HepG2 (cell line): ENCODE data around the gene TRAPPC3. TPM values are rescaled to one million over a fixed set of nuclear protein-coding genes. Genes with fewer than 3 reads are reported as not detected.
A peak's percentile ranks its signal among the peaks of the same experiment; 100 is the strongest.

Source experiments
- KLF11 ChIP-seq: IDR thresholded peaks from 2 replicates; pipeline ENCODE4 v1.6.1; 2016; ENCODE audit warnings: missing compliant biosample characterization
- NFATC3 ChIP-seq: sonication (generic); formaldehyde crosslinking; IDR thresholded peaks from 2 replicates; pipeline ENCODE4 v1.5.1; 2020; ENCODE audit warnings: mild to moderate bottlenecking, missing genetic modification reagents
- NRL ChIP-seq: sonication (generic); formaldehyde crosslinking; IDR thresholded peaks from 2 replicates; pipeline ENCODE4 v1.5.0; 2020; ENCODE audit warnings: missing genetic modification reagents, mild to moderate bottlenecking, moderate library complexity, borderline replicate concordance
- PPARG ChIP-seq: conservative IDR thresholded peaks from 2 replicates; pipeline ENCODE4 v1.6.1; 2016; ENCODE audit warnings: missing biosample characterization, missing genetic modification reagents
- RXRA ChIP-seq: sonication (generic); formaldehyde crosslinking; IDR thresholded peaks from 2 replicates; pipeline ENCODE4 v1.5.1; 2020; ENCODE audit warnings: missing genetic modification reagents
- SIX4 ChIP-seq: sonication (generic); formaldehyde crosslinking; IDR thresholded peaks from 2 replicates; pipeline ENCODE4 v1.4.0; 2020; ENCODE audit warnings: missing genetic modification reagents
- TBL1XR1 ChIP-seq: fragments of 150-350 bp; IDR thresholded peaks from 2 replicates; pipeline ENCODE4 v1.6.1; 2014; ENCODE audit warnings: borderline replicate concordance, low read length; ENCODE audit not compliant: partially characterized antibody
- THYN1 ChIP-seq: sonication (generic); formaldehyde crosslinking; IDR thresholded peaks from 2 replicates; pipeline ENCODE4 v1.8.1; 2023; ENCODE audit warnings: low read depth, mild to moderate bottlenecking, moderate library complexity, missing genetic modification reagents, borderline replicate concordance
- ZBTB21 ChIP-seq: sonication (generic); formaldehyde crosslinking; IDR thresholded peaks from 2 replicates; pipeline ENCODE4 v1.4.0; 2020; ENCODE audit warnings: missing genetic modification reagents
- ZMYM4 ChIP-seq: sonication (generic); formaldehyde crosslinking; IDR thresholded peaks from 2 replicates; pipeline ENCODE4 v1.8.1; 2023; ENCODE audit warnings: mild to moderate bottlenecking, missing genetic modification reagents
- ZNF20 ChIP-seq: sonication (generic); formaldehyde crosslinking; IDR thresholded peaks from 2 replicates; pipeline ENCODE4 v1.4.0; 2020; ENCODE audit warnings: mild to moderate bottlenecking, moderate library complexity, missing genetic modification reagents
- ZNF234 ChIP-seq: sonication (generic); formaldehyde crosslinking; conservative IDR thresholded peaks from 2 replicates; pipeline ENCODE4 v1.5.1; 2020; ENCODE audit warnings: mild to moderate bottlenecking, missing genetic modification reagents
- ZNF562 ChIP-seq: sonication (generic); formaldehyde crosslinking; IDR thresholded peaks from 2 replicates; pipeline ENCODE4 v1.8.0; 2022; ENCODE audit warnings: missing genetic modification reagents, borderline replicate concordance
- ZNF782 ChIP-seq: sonication (generic); formaldehyde crosslinking; IDR thresholded peaks from 2 replicates; pipeline ENCODE4 v1.4.0; 2020; ENCODE audit warnings: missing genetic modification reagents, mild to moderate bottlenecking, borderline replicate concordance
- ZNF883 ChIP-seq: sonication (generic); formaldehyde crosslinking; IDR thresholded peaks from 2 replicates; pipeline ENCODE4 v1.5.1; 2020; ENCODE audit warnings: mild to moderate bottlenecking, missing genetic modification reagents; ENCODE audit errors: not compliant biosample characterization
- polyA plus RNA-seq, 8 experiments: library from polyadenylated mRNA; depleted of rRNA in 3 of 8; stranded (reverse) in 7 of 8; unstranded in 1 of 8; fragments of >200 nt; fragmentation: Illumina TruSeq in 4 of 8; extraction: Trizol in 4 of 8; gene quantifications; 2 replicates each; pipeline versions ENCODE4 v1.2.1 to v1.2.3, GENCODE V29; 2011 to 2016; ENCODE audit warnings: low read depth in 4 of 8, missing spikeins in 1 of 8, mixed read lengths in 1 of 8; ENCODE audit not compliant: insufficient read depth in 1 of 8
- total RNA-seq, 5 experiments: library from RNA; depleted of rRNA; stranded (reverse); fragments of >200 nt; fragmentation: Illumina TruSeq; extraction: Trizol; gene quantifications; 2 replicates each; pipeline ENCODE4 v1.2.3, GENCODE V29; 2016; ENCODE audit warnings: low read depth in 1 of 5
- TF ChIP-seq, protein P1 (sequence below), 2 experiments: sonication (generic) in 1 of 2; formaldehyde crosslinking in 1 of 2; IDR thresholded peaks; 2 replicates each; pipeline versions ENCODE4 v1.4.0 to v1.6.1; 2016 to 2020; ENCODE audit warnings: borderline replicate concordance in 1 of 2, low read depth in 1 of 2, mild to moderate bottlenecking in 1 of 2, missing genetic modification reagents in 1 of 2
- TF ChIP-seq, protein P2 (sequence below): sonication (generic); formaldehyde crosslinking; IDR thresholded peaks from 2 replicates; pipeline ENCODE4 v1.8.0; 2022; ENCODE audit warnings: low read depth, missing genetic modification reagents
- TF ChIP-seq, protein P3 (sequence below): sonication (generic); formaldehyde crosslinking; IDR thresholded peaks from 2 replicates; pipeline ENCODE4 v1.4.0; 2020; ENCODE audit warnings: mild to moderate bottlenecking, missing genetic modification reagents
- TF ChIP-seq, protein P4 (sequence below): sonication (generic); formaldehyde crosslinking; IDR thresholded peaks from 2 replicates; pipeline ENCODE4 v1.4.0; 2020; ENCODE audit warnings: missing genetic modification reagents, borderline replicate concordance

Gene TRAPPC3
- total and polyA plus RNA-seq, 2 of the 13 experiments (the other 11 are each of a cell fraction or from before 2014, with no cell fraction given): 53.7 to 62.4 TPM

DNA sequence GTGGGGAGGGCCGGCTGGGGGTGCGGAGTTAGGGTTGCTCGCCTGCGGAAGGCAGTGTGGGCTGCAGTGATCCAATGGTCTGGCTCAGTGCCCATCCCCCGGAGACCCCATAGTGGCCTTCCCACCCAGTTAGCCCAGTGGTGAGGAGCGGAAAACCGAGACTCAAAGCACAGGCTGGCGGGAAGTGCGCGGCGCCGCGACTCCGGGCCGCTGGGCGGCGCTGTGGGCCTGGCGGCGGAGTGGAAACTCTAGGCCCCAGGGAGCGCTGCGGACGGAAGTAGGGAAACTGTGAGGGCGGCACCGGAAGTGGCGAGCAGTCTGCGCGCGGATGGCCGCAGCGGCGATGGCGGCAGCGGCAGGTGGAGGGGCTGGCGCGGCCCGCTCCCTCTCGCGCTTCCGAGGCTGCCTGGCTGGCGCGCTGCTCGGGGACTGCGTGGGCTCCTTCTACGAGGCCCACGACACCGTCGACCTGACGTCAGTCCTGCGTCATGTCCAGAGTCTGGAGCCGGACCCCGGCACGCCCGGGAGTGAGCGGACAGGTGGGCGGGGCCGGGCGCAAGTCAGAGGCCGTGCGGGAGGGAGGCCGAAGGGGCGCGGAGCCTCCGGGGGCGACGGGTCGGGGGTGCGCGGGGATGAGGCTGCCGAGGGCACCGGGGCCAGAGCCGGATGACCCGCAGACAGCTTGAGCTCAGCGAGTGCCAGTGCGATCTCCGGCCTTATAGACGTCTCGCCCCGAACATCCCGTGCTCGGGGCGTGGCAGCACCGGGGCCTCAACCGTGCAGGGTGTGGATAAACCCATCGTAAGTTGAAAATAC lies 60.5 kb downstream of the TRAPPC3 start, which contains the start of gene ADPRS (continued):
- TF ChIP-seq, protein P1, sequence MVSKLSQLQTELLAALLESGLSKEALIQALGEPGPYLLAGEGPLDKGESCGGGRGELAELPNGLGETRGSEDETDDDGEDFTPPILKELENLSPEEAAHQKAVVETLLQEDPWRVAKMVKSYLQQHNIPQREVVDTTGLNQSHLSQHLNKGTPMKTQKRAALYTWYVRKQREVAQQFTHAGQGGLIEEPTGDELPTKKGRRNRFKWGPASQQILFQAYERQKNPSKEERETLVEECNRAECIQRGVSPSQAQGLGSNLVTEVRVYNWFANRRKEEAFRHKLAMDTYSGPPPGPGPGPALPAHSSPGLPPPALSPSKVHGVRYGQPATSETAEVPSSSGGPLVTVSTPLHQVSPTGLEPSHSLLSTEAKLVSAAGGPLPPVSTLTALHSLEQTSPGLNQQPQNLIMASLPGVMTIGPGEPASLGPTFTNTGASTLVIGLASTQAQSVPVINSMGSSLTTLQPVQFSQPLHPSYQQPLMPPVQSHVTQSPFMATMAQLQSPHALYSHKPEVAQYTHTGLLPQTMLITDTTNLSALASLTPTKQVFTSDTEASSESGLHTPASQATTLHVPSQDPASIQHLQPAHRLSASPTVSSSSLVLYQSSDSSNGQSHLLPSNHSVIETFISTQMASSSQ (IDR thresholded peaks at IDR 0.05; ENCODE audit: low read depth): no peak
- TF ChIP-seq, protein P1 (CRISPR knock-in tag; IDR thresholded peaks at IDR 0.05; ENCODE audit: borderline replicate concordance): peak; percentile 40; the same call in 1 of the 2 replicates
- TF ChIP-seq KLF11 (CRISPR knock-in tag): no peak; the same call in 1 of the 2 replicates
- TF ChIP-seq, protein P2, sequence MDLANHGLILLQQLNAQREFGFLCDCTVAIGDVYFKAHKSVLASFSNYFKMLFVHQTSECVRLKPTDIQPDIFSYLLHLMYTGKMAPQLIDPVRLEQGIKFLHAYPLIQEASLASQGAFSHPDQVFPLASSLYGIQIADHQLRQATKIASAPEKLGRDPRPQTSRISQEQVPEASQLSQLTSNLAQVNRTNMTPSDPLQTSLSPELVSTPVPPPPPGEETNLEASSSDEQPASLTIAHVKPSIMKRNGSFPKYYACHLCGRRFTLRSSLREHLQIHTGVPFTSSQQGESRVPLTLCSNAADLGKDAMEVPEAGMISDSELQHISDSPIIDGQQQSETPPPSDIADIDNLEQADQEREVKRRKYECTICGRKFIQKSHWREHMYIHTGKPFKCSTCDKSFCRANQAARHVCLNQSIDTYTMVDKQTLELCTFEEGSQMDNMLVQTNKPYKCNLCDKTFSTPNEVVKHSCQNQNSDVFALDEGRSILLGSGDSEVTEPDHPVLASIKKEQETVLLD (CRISPR knock-in tag): peak; percentile 73
- TF ChIP-seq PPARG (CRISPR knock-in tag): peak; percentile 58; the same call in 1 of the 2 replicates
- no peak for TF ChIP-seq ZNF782 (CRISPR knock-in tag)
- TF ChIP-seq ZMYM4: peak; percentile 98
- TF ChIP-seq ZNF234 (CRISPR knock-in tag): no peak; the same call in 1 of the 2 replicates
- TF ChIP-seq ZNF562: no peak; the same call in 1 of the 2 replicates
- no peak; the same call in 1 of the 2 replicates for TF ChIP-seq RXRA (CRISPR knock-in tag)
- peak; percentile 54 for TF ChIP-seq SIX4 (CRISPR knock-in tag)
- TF ChIP-seq ZNF883 (CRISPR knock-in tag): peak; percentile 38
- TF ChIP-seq ZNF20 (CRISPR knock-in tag): no peak
- TF ChIP-seq, protein P3, sequence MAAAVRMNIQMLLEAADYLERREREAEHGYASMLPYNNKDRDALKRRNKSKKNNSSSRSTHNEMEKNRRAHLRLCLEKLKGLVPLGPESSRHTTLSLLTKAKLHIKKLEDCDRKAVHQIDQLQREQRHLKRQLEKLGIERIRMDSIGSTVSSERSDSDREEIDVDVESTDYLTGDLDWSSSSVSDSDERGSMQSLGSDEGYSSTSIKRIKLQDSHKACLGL (CRISPR knock-in tag): no peak
- TF ChIP-seq THYN1: no peak
- TF ChIP-seq NFATC3 (CRISPR knock-in tag): no peak
- peak; percentile 47 for TF ChIP-seq TBL1XR1
- TF ChIP-seq, protein P4, sequence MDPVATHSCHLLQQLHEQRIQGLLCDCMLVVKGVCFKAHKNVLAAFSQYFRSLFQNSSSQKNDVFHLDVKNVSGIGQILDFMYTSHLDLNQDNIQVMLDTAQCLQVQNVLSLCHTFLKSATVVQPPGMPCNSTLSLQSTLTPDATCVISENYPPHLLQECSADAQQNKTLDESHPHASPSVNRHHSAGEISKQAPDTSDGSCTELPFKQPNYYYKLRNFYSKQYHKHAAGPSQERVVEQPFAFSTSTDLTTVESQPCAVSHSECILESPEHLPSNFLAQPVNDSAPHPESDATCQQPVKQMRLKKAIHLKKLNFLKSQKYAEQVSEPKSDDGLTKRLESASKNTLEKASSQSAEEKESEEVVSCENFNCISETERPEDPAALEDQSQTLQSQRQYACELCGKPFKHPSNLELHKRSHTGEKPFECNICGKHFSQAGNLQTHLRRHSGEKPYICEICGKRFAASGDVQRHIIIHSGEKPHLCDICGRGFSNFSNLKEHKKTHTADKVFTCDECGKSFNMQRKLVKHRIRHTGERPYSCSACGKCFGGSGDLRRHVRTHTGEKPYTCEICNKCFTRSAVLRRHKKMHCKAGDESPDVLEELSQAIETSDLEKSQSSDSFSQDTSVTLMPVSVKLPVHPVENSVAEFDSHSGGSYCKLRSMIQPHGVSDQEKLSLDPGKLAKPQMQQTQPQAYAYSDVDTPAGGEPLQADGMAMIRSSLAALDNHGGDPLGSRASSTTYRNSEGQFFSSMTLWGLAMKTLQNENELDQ: no peak
- TF ChIP-seq ZBTB21 (CRISPR knock-in tag): peak; percentile 72
- TF ChIP-seq NRL (CRISPR knock-in tag): no peak; the same call in 1 of the 2 replicates
